HG03103 (cell line): Measurements from ENCODE around the gene KRT1.

Source experiments
- ATAC-seq: cut with Tn5 transposase; IDR thresholded peaks from one replicate; pipeline ENCODE4 v1.9.1; 2021; ENCODE audit warnings: low read depth; ENCODE audit not compliant: unreplicated experiment

KRT1 gene

DNA sequence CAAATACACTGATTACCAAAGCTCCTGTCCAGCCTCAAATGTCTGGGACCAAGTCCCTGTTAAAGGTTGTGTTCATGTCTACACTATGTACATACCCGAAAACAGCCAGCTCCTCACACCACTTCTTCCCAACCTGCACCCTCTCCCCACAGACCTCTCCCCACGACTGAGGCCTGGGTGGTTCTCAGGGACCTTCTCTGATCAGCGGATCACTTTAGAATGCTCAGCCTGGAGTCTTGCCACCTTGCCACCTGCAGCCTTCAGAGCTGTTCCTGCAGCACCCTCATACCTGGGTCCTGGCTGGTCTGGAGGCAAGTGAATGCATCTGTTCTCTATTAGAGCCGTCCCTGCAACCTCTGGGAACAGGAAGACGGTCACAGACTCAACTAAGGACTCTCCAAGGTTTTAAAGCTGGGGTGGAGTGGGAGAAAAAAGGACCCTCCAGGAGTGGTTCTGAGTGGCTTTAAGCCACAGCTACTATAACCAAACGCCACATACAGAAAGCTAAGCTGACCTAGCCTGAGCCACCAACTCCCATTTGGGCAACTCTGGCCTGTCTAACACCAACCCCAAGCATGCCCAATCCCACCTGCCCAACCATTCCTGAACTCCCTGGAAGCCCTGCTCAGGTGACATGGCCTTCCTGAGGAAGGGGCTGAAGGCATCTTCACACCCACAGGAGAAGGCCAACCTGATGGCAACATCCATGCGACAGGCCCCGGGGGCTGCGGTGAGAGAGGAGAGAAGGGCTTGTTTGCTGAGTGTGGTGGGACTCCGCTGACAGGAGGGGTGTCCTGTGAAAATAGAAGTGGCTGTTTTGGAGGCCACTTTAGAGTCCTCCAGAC is 36.8 kb downstream of the KRT1 start:
- ATAC-seq: no peak

DNA sequence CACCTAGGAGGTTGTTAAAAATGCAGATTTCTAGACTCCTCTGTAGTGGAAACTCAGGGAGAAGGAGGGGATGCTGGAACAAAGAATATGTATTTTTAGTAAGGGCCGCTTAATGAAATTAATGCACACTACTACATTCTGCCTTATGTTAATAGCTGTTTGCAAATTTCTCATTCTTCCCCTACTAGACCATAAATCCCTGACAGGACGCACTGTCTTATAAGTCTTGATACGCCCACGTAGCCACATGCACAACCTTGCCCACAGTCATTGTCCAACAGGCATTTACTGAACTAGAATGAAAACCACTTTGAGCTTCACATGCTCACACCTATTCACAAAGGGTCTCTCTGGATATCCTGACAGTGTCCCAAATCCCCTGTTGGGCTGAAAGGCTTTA is 38.7 kb downstream of the KRT1 start:
- no peak for ATAC-seq

DNA sequence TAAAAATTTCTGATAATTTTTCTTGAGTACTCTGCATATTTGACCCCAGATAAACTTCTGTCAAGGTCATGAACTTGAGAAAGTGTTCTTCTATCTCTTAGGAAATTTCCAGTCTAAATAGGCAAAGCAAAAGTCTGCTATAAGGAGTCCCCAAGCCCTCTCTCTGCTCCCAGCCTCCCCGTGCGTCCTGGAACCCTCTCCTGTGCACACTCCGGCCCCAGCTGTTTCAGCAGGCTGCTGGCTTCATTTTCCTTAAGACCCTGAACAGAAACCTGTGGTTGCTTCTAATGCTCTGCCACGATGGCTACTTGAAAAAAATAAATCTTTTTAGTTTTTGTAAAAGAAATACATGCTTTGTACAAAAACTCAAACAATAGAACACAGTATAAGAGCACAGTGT is 42.9 kb downstream of the KRT1 start:
- ATAC-seq: no peak

DNA sequence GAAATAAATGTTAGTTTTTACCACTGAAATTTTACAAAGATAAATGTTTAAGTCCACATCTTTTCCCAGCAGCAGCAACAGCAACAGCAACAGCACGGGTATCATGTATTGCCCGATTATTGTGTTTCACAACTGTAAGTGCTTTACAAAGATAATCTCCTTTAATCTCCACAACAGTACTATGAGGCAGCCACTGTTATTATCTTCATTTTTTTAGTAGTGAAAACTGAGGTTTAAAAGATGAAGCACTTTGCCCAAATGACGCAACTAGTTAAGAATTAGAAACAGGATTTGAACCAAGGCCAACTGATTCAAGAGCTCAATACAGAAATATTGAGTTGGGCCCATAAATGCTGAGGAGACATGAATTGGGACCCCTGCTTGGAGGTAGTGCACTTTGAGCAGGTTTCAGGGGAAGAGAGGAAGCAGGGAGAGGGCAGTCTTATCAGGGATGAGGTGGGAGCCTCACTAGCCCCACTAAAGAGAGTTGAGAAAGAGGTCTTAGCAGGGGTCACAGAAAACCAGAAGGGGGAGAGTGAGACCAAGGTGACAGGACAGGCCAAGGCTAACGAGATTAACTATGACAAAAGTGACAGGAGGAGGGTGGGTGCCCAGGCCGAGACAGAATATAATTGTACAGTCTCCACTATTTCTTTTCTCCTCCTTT is 43.5 kb downstream of the KRT1 start:
- ATAC-seq: no peak

DNA sequence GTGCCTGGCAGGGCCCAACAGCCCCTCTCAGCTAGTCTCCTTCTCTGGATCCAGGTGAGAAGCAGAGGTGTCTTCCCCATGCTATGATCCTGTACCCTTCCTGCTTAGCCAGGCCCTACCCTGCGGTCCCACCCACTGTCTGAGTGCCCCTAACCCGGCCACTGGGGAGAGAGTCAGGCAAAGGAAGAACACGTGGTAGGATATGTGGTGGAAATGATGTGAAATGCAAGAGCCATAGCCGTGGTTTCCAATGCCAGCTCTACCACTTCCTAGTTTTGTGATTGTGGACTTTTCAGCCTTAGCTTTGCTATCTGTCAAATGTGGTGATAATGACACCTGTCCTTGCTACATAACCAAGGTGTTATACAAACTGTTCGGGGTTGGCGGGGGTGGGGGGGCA is 44.0 kb downstream of the KRT1 start:
- ATAC-seq: no peak

DNA sequence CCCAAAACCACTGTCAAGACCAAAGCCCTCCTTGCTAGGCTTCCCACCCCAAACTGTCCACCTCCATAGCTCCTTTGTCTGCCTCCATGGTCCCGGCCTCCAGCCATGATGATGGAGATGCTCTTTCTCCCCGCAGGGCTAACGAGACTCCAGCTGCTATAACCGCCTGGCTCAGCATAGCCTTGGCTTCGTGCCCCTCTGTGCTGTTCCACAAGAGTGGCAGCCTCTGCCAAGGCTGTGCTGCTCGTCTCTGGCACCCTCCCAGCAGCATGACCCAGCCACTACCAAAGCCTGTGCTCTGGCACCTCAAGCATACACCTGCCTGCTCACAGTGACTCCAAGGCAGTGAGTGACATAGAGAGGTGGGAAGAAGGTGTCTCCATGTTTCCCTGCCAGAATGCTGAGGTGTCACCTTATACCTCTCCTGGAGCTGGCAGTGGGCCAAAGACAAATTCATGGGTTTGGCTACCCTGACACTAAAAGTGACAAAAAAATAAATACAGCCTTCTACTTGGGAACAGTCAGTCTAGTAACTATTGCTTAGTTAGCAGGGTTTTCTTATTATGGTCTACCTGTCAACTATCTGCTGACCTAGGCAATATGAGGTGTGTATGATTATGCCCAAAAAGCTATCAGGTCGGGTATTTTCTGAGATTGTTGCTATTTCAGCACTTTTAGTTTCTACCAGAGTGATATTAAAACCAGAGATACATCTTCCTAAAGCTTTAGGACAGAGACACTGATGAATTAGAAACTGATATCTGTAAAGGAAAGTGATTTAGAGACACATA is 45.7 kb downstream of the KRT1 start:
- no peak for ATAC-seq

DNA sequence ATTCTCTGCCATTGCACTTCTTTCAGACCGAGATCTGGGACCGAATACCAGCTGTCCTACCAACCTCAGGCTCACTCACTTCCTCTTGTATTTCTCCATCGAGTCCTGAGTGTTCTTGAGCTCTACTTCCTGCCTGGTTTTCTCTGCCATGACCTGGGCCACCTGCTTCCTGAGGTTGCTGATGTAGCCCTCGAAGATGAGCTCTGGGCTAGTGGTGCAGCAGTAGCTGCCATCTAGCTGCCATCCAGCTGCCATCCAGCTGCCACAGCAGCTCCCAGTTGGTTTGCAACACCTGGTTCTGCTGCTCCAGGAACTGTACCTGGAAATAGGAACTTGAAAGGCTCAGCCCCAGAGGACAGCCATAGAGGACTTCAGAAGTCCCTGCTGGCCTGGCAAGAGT is 46.8 kb downstream of the KRT1 start:
- ATAC-seq: no peak

DNA sequence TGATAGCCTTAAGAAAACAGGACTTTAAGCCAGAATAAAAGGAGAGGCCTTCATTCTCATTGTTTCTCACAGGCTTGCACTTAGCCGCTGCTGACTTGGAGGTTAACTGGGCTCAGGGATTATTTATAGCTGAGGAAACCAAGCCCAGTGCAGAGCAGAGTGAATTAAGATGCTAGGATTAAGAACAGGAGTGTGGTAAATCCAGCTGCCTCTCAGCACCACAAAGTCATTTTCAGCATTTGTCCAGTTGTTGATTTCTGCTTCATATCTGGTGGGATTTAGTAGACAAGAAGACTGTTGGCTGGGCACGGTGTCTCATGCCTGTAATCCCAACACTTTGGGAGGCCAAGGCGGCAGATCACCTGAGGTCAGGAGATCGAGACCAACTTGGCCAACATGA is 47.6 kb downstream of the KRT1 start:
- no peak for ATAC-seq

DNA sequence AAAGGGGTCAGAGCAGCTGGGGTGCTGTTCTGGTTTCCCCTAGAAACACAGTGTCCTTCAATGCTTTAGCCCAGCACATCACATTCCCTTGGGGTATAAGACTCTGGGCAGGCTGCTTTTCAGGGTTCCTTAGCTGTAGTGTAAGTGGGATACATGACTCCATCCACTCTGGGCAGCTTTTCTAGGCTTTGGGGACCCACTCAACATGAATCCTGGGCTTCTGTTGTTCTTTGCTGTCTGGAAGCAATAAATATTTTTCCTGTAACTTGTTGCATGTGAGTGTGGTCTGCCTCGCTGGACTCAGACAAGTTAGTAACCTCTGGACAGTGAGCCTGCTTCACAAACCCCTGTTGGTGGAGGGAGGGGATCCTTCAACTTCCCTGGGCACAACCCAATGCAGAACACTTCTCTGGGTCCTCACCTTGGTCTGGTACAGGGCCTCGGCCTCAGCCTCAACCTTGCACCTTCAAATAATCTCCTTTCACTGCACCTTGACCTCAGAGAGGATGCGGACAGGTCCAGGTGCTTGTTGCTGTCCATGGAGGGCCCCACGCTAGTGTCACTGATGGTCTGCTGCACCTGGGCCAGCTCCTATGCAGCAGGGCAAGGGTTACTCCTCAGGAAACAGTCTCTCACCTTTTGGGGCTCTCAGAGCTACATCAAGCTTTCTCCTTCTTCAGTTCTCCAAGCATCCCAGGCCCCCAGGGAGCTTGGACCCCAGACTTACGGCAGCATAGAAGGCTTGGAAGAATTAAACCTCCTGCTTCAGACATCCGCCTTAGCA is 48.3 kb downstream of the KRT1 start:
- ATAC-seq: no peak

DNA sequence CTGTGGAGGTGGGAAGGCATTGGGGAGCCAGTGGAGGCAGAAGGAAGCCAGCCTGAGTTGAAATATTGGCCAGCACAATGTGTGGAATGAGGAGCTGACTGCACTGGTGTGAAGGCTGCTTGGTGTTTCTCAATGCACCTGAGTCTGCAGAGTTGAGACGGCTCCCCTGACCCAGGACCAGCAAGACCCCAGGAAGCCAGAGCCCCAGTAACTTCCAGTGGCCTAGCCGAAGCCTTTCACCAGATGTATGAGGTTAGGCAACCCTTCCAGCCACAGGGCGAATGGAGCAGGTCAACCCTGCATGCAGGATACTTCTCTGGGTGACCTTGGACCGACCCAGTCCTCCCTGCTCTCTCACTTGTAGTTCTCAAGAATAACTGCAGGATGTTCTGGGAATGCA is 48.9 kb downstream of the KRT1 start:
- ATAC-seq: no peak

DNA sequence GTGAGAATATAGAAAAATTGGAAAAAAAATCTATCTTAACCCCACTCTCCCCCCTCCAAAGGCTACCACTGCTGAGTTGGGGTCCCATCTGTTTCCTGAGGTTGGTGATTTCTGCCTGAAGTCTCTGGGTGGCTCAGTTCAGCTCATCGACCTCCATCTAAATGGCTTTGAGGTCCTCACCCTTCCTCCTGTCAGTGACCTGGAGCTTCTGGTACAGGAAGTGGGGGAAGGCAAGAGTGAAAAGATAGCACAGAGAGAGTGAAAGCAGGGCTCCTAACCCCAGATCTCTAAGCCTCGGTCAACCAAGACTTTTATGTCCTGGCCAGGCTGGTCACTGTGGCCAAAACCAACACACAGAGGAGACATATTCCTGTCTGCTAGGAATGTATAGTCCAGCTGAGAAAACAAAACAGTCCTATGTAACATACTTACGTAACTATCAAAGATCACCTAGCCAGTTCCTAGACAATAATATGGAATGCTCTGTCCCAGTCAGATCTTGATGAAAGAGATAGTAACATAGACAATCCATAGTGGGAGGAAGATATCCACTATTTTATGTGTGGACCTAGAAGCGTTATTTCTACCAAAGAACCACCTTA is 49.5 kb downstream of the KRT1 start:
- ATAC-seq: no peak

DNA sequence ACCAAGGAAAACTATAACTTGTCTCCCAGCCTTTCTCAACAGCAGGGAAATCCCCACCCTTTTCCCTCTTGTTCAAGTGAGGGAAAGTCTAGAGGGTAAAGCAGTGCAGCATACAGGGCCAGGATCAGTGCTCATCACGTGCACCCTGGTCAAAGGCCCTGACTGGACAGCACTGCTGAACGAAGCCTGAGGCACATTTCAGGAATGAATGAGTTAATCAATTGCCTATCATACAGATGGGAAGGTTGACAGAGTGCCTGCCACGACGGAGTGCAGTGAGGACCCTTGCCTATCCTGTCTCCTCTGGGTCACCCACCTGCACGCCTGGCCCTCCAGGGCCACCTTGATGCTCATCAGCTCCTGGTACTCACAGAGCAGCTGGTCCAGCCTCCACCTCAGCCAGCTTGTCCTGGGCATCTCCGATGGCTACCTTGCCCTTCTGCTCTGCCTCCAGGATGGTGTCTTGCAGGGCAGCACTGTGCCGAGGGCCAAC is 50.2 kb downstream of the KRT1 start:
- ATAC-seq: no peak

DNA sequence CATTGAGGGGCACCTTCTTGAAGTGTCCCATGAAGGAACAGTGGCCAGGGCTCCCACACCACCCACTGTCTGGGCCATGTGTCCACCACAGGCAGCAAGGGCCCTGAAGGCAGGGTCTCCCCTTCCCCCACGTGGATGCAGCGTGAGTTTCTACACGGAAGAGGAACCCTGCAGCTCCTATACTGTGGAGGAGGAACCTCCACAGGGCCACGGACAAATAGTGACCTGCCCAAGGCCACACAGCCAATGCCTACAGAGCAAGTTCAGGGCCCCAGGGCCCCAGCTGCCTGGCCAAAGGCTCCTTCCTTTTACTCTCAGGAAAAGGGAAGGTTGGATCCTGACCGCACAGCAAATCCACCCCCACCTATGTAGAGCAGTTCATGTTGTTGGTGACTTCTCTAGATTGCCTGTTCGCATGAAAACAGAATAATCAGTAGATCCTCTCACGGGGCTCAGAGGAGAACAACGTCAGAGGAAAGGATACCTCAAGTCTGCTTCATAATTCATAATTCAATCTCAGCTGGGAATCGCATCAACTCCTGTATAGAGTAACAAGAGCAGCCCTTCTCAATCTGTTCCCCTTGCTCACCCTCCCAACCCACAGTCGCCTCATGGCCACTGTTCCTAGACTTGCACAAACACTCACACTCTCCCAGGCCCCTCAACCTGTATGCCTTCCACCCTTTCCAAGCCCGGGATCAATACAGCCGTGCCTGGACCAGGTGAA is 50.8 kb downstream of the KRT1 start:
- no peak for ATAC-seq

DNA sequence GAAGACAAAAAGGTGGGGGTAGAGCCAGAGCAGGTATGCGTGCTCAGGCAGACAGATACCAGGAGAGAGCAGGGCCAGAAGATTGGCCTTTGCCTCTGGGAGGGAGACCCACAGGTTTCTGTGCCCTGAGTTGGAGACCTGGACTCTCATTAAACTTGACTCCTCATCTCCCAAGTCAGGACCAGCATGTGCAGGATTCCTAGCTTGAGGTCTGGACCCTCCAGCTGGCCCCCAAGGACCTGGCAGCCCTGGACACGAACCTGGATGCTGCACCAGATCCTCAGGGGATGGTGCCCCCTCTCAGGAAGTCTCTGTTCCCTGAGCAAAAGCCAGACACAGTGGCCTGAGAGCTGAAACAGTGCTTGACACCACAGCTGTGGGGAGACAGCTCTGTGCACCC is 51.4 kb downstream of the KRT1 start:
- ATAC-seq: no peak

DNA sequence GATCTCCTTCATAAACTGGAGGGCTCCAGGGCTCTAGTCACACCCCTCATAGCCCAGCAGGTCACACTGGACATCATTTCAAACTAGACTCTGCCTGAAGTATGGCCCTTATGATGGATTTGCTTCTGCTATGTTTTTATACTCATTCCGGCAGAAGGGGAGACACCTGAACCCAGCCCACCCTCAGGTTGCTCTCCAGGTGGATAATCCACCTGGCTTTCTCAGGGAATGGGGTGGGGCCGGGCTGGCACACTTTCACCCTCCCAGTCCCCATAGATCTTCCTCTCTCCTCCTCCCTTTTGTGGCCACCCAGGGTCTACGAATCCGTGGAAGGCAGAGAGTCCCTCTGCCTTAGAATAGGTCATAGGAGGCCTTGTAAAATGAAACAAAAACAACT is 52.1 kb downstream of the KRT1 start:
- ATAC-seq: no peak

DNA sequence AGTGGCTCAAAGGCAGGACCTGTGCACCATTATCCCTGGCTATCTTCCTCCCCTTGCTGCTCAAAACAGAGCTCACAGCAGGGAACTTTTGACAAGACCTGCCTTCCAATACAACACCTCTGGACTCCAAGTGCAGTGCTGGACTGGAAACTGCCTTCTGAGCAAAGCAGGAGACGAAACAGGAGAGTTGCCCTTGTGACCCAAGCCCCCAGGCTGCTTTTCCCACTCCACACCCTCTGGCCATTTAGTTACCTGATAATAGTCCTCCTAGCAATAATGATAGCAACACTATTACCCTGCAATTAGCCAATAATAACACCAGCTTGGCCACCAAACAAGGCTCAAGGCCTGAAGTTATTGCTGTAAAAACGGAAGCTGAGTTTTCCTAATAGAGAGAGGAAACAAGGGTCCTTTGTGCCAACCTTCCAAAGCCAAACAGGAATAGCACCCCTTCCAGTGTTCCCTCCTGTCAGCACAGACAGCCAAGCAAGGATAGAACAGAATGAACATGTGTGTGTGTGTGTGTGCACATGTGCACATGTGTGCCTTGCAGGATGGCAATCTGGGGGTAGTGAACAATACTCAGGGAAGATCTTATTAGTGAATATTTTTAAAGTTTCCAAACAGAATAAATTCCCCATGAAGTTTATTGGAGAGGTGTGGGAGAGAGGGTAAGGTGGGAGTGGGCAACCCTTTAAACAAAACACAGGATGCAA is 52.7 kb downstream of the KRT1 start:
- no peak for ATAC-seq
